ENCODE measurements around the gene ZNF746.

Gene ZNF746

GRCh38 chr7:149471289-149471953, 26.2 kb downstream of the ZNF746 start:
- Histone ChIP-seq H3K9me3 (ENCODE audit: control insufficient read depth, low read length) (peaks cover 9% of the 10 kb centered on the region), H3K27me3 (ENCODE audit: control insufficient read depth in 1 of 2, insufficient read depth in 1 of 2, low read length in 2 of 2) (no peaks in the 10 kb centered on the region), H3K4ac (ENCODE audit: low read depth in 1 of 2, low read length in 2 of 2) (no peak overlapping the region), H2BK12ac (ENCODE audit: low read length in 2 of 2) (no peak overlapping the region), H3K4me1 (ENCODE audit: control insufficient read depth, insufficient read depth, low read depth, low read length) (peaks cover 2% of the 10 kb centered on the region), H3K14ac (ENCODE audit: low read length in 2 of 2) (no peak overlapping the region), H2BK5ac (ENCODE audit: low read depth, low read length, poor library complexity, severe bottlenecking) (no peak overlapping the region), H3K4me3 (ENCODE audit: insufficient read depth in 1 of 2, low read depth in 1 of 2, low read length in 2 of 2) (no peak overlapping the region), H3K23ac (ENCODE audit: low read length in 2 of 2) (no peak overlapping the region), H4K91ac (ENCODE audit: low read length) (no peak overlapping the region), H2BK120ac (ENCODE audit: low read depth, low read length) (no peak overlapping the region), H3K36me3 (ENCODE audit: control insufficient read depth in 1 of 2, insufficient read depth in 2 of 2, low read depth in 1 of 2, low read length in 2 of 2) (peaks cover 47 to 57% of the 10 kb centered on the region in 2 experiments), H2AK5ac (ENCODE audit: low read length, severe bottlenecking) (no peak overlapping the region), H3K79me1 (replicated peaks; ENCODE audit: low read length, poor library complexity, severe bottlenecking) (peaks cover 26% of the 10 kb centered on the region), H3K9ac (ENCODE audit: low read length) (no peak overlapping the region), H3K18ac (ENCODE audit: low read depth in 1 of 2, low read length in 2 of 2) (no peak overlapping the region), H3K4me2 (ENCODE audit: low read length, poor library complexity, severe bottlenecking) (no peak overlapping the region), H4K8ac (ENCODE audit: low read length) (no peak overlapping the region), H2BK15ac (ENCODE audit: low read depth, poor library complexity, severe bottlenecking) (no peak overlapping the region), H2AFZ (ENCODE audit: low read depth, low read length) (no peak overlapping the region), H3K27ac (ENCODE audit: low read length, poor library complexity, severe bottlenecking) (no peak overlapping the region)
- WGBS: 90% methylated on average over 3 of the region's 6 CpGs
- no peak for DNase-seq

GRCh38 chr7:149469806-149470205, 27.8 kb downstream of the ZNF746 start:
- no peak overlapping the region for H2BK12ac ChIP-seq (ENCODE audit: low read length in 2 of 2)

DNA sequence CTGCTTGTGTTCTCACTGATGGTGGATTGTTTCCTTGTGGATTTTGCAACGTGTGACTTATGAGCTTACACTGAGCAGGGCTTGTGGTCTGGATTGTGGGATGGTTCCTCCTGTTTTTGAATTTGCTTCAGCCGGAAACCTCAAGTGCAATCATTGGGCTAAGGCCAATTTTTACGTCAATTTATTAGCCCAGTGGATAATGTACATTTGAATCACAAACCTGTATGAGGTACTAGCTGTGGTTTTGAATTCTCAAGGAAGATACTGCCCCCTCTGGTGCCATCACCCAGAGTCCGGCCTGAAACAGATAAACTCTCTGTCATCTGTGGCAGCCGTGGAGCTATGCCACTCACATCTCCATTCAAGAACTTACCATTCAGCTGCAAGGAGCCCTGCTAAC, 29.4 kb downstream of the ZNF746 start:
- Histone ChIP-seq H2BK5ac (ENCODE audit: low read depth, low read length, poor library complexity, severe bottlenecking) (no peak overlapping the region), H3K18ac (ENCODE audit: low read depth in 1 of 2, low read length in 2 of 2) (no peak overlapping the region), H3K9ac (ENCODE audit: low read length) (no peak overlapping the region), H4K91ac (ENCODE audit: low read length) (no peak overlapping the region), H4K8ac (ENCODE audit: low read length) (no peak overlapping the region), H3K9me3 (ENCODE audit: control insufficient read depth, low read length) (peaks cover 14% of the 10 kb centered on the region), H3K4ac (ENCODE audit: low read depth in 1 of 2, low read length in 2 of 2) (no peak overlapping the region), H3K23ac (ENCODE audit: low read length in 2 of 2) (no peak overlapping the region), H3K4me3 (ENCODE audit: insufficient read depth in 1 of 2, low read depth in 1 of 2, low read length in 2 of 2) (no peak overlapping the region), H2BK15ac (ENCODE audit: low read depth, poor library complexity, severe bottlenecking) (no peak overlapping the region), H3K27me3 (ENCODE audit: control insufficient read depth in 1 of 2, insufficient read depth in 1 of 2, low read length in 2 of 2) (no peaks in the 10 kb centered on the region), H3K79me1 (replicated peaks; ENCODE audit: low read length, poor library complexity, severe bottlenecking) (peaks cover 8% of the 10 kb centered on the region), H2BK120ac (ENCODE audit: low read depth, low read length) (no peak overlapping the region), H3K14ac (ENCODE audit: low read length in 2 of 2) (no peak overlapping the region), H3K27ac (ENCODE audit: low read length, poor library complexity, severe bottlenecking) (no peak overlapping the region), H2BK12ac (ENCODE audit: low read length in 2 of 2) (no peak overlapping the region), H3K4me1 (ENCODE audit: control insufficient read depth, insufficient read depth, low read depth, low read length) (no peaks in the 10 kb centered on the region), H2AFZ (ENCODE audit: low read depth, low read length) (no peak overlapping the region), H3K4me2 (ENCODE audit: low read length, poor library complexity, severe bottlenecking) (no peak overlapping the region), H3K36me3 (ENCODE audit: control insufficient read depth in 1 of 2, insufficient read depth in 2 of 2, low read depth in 1 of 2, low read length in 2 of 2) (peaks cover 19 to 30% of the 10 kb centered on the region in 2 experiments), H2AK5ac (ENCODE audit: low read length, severe bottlenecking) (no peak overlapping the region)
- 92% methylated on average over 5 of the region's 5 CpGs for WGBS
- no peak for DNase-seq

More at GRCh38 chr7:149469806-149470205, 27.8 kb downstream of the ZNF746 start:
- no peak for DNase-seq
- Histone ChIP-seq H3K4me2 (ENCODE audit: low read length, poor library complexity, severe bottlenecking) (no peak overlapping the region), H3K9ac (ENCODE audit: low read length) (no peak overlapping the region), H3K4me3 (ENCODE audit: insufficient read depth in 1 of 2, low read depth in 1 of 2, low read length in 2 of 2) (no peak overlapping the region), H3K23ac (ENCODE audit: low read length in 2 of 2) (no peak overlapping the region), H4K8ac (ENCODE audit: low read length) (no peak overlapping the region), H4K91ac (ENCODE audit: low read length) (no peak overlapping the region), H2AFZ (ENCODE audit: low read depth, low read length) (no peak overlapping the region), H2BK5ac (ENCODE audit: low read depth, low read length, poor library complexity, severe bottlenecking) (no peak overlapping the region), H3K4me1 (ENCODE audit: control insufficient read depth, insufficient read depth, low read depth, low read length) (peaks cover 2% of the 10 kb centered on the region), H3K14ac (ENCODE audit: low read length in 2 of 2) (no peak overlapping the region), H3K9me3 (ENCODE audit: control insufficient read depth, low read length) (peaks cover 14% of the 10 kb centered on the region), H3K27ac (ENCODE audit: low read length, poor library complexity, severe bottlenecking) (no peak overlapping the region), H2BK120ac (ENCODE audit: low read depth, low read length) (no peak overlapping the region), H3K36me3 (ENCODE audit: control insufficient read depth in 1 of 2, insufficient read depth in 2 of 2, low read depth in 1 of 2, low read length in 2 of 2) (peaks cover 34 to 44% of the 10 kb centered on the region in 2 experiments), H3K4ac (ENCODE audit: low read depth in 1 of 2, low read length in 2 of 2) (no peak overlapping the region), H2AK5ac (ENCODE audit: low read length, severe bottlenecking) (no peak overlapping the region), H3K27me3 (ENCODE audit: control insufficient read depth in 1 of 2, insufficient read depth in 1 of 2, low read length in 2 of 2) (no peaks in the 10 kb centered on the region), H2BK15ac (ENCODE audit: low read depth, poor library complexity, severe bottlenecking) (no peak overlapping the region), H3K18ac (ENCODE audit: low read depth in 1 of 2, low read length in 2 of 2) (no peak overlapping the region), H3K79me1 (replicated peaks; ENCODE audit: low read length, poor library complexity, severe bottlenecking) (peaks cover 20% of the 10 kb centered on the region)
- 84% methylated on average over 5 of the region's 8 CpGs for WGBS

GRCh38 chr7:149467321-149467859, 30.2 kb downstream of the ZNF746 start:
- H3K4ac ChIP-seq (ENCODE audit: low read depth in 1 of 2, low read length in 2 of 2): no peak overlapping the region
- H3K4me2 ChIP-seq (ENCODE audit: low read length, poor library complexity, severe bottlenecking): no peak overlapping the region
- H2BK12ac ChIP-seq (ENCODE audit: low read length in 2 of 2): no peak overlapping the region
- H3K4me3 ChIP-seq (ENCODE audit: insufficient read depth in 1 of 2, low read depth in 1 of 2, low read length in 2 of 2): no peak overlapping the region
- H3K18ac ChIP-seq (ENCODE audit: low read depth in 1 of 2, low read length in 2 of 2): no peak overlapping the region
- H4K8ac ChIP-seq (ENCODE audit: low read length): no peak overlapping the region
- no CpG with 5 or more reads among the region's 1 CpG for WGBS
- H3K27ac ChIP-seq (ENCODE audit: low read length, poor library complexity, severe bottlenecking): no peak overlapping the region
- H2AFZ ChIP-seq (ENCODE audit: low read depth, low read length): no peak overlapping the region
- peaks cover 2% of the 10 kb centered on the region for H3K79me1 ChIP-seq (replicated peaks; ENCODE audit: low read length, poor library complexity, severe bottlenecking)
- no peak overlapping the region for H2AK5ac ChIP-seq (ENCODE audit: low read length, severe bottlenecking)
- H2BK15ac ChIP-seq (ENCODE audit: low read depth, poor library complexity, severe bottlenecking): no peak overlapping the region
- no peaks in the 10 kb centered on the region for H3K4me1 ChIP-seq (ENCODE audit: control insufficient read depth, insufficient read depth, low read depth, low read length)
- no peak for DNase-seq
- H2BK120ac ChIP-seq (ENCODE audit: low read depth, low read length): no peak overlapping the region
- H3K14ac ChIP-seq (ENCODE audit: low read length in 2 of 2): no peak overlapping the region
- no peak overlapping the region for H2BK5ac ChIP-seq (ENCODE audit: low read depth, low read length, poor library complexity, severe bottlenecking)
- H3K23ac ChIP-seq (ENCODE audit: low read length in 2 of 2): no peak overlapping the region
- H3K36me3 ChIP-seq (ENCODE audit: control insufficient read depth in 1 of 2, insufficient read depth in 2 of 2, low read depth in 1 of 2, low read length in 2 of 2): peaks cover 11 to 21% of the 10 kb centered on the region in 2 experiments
- peaks cover 14% of the 10 kb centered on the region for H3K9me3 ChIP-seq (ENCODE audit: control insufficient read depth, low read length)
- H3K27me3 ChIP-seq (ENCODE audit: control insufficient read depth in 1 of 2, insufficient read depth in 1 of 2, low read length in 2 of 2): no peaks in the 10 kb centered on the region
- H3K9ac ChIP-seq (ENCODE audit: low read length): no peak overlapping the region
- H4K91ac ChIP-seq (ENCODE audit: low read length): no peak overlapping the region

Data from mesenchymal stem cell (in vitro differentiated cells and primary cell).